Spleen (tissue), 11 donors: ENCODE data around the gene FOXD1. TPM values are rescaled to one million over a fixed set of nuclear protein-coding genes. Genes with fewer than 3 reads are reported as not detected.

Experiments
- DNase-seq: peaks from one replicate; pipeline ENCODE4 v3.0.0-alpha.2; 2020
- H3K27ac ChIP-seq, 8 donors: fragments of 200-600 bp; sonication (generic) in 7 of 8; 1 replicate in 4 of 8; 2 replicates in 4 of 8; pipeline versions ENCODE4 v1.5.0 to v1.8.0; 2016 to 2021; ENCODE audit warnings: inconsistent platforms in 4 of 8, mild to moderate bottlenecking in 4 of 8, moderate library complexity in 1 of 8
- H3K27me3 ChIP-seq, 7 donors: fragments of 200-600 bp; sonication (generic) in 6 of 7; replicated peaks in 1 of 7; 1 replicate in 4 of 7; 2 replicates in 3 of 7; pipeline versions ENCODE4 v1.5.0 to v1.8.0; 2016 to 2021; ENCODE audit warnings: inconsistent platforms in 3 of 7, mild to moderate bottlenecking in 1 of 7
- H3K36me3 ChIP-seq, 6 donors: fragments of 200-600 bp; sonication (generic) in 5 of 6; 1 replicate in 4 of 6; 2 replicates in 2 of 6; pipeline versions ENCODE4 v1.5.0 to v1.8.0; 2016 to 2021; ENCODE audit warnings: inconsistent platforms in 2 of 6
- H3K4me1 ChIP-seq, 6 donors: fragments of 200-600 bp; sonication (generic) in 5 of 6; 1 replicate in 3 of 6; 2 replicates in 3 of 6; pipeline versions ENCODE4 v1.5.0 to v1.8.0; 2016 to 2021; ENCODE audit warnings: inconsistent platforms in 3 of 6
- H3K4me3 ChIP-seq, 8 donors: fragments of 200-600 bp; sonication (generic) in 7 of 8; 1 replicate in 4 of 8; 2 replicates in 4 of 8; pipeline versions ENCODE4 v1.5.0 to v1.8.0; 2016 to 2021; ENCODE audit warnings: inconsistent platforms in 4 of 8, mild to moderate bottlenecking in 4 of 8, moderate library complexity in 2 of 8
- H3K9me3 ChIP-seq, 8 donors: fragments of 200-600 bp; sonication (generic) in 7 of 8; 1 replicate in 4 of 8; 2 replicates in 4 of 8; pipeline versions ENCODE4 v1.5.0 to v1.8.0; 2016 to 2021; ENCODE audit warnings: inconsistent platforms in 4 of 8
- CTCF ChIP-seq, 11 experiments: fragments of 200-600 bp in 7 of 11; fragments of 450-650 bp in 4 of 11; sonication (generic) in 4 of 11; IDR thresholded peaks in 8 of 11; conservative IDR thresholded peaks in 3 of 11; 1 replicate in 7 of 11; 2 replicates in 4 of 11; pipeline versions ENCODE4 v1.4.0 to v1.8.0; 2016 to 2021; ENCODE audit warnings: antibody characterized with exemption in 11 of 11, inconsistent platforms in 4 of 11, mild to moderate bottlenecking in 1 of 11
- POLR2A ChIP-seq, 3 donors: fragments of 450-650 bp; IDR thresholded peaks; one replicate each; pipeline ENCODE4 v1.5.1; 2017; ENCODE audit warnings: antibody characterized with exemption in 3 of 3, mild to moderate bottlenecking in 1 of 3
- POLR2AphosphoS5 ChIP-seq, 3 donors: sonication (generic); formaldehyde crosslinking; IDR thresholded peaks; one replicate each; pipeline ENCODE4 v1.5.1; 2017; ENCODE audit warnings: antibody characterized with exemption in 3 of 3
- WGBS, 5 donors: extraction: QIAGEN DNeasy Blood & Tissue Kit in 3 of 5; methylation state at CpG; one replicate each; pipeline versions ENCODE4 v1.1.5 to v1.1.7; 2013 to 2018; 5-methylcytosine and 5-hydroxymethylcytosine counted together
- intact Hi-C: fragments of 100-400 bp; cut with DNase I; formaldehyde crosslinking; loops from one replicate; pipeline ENCODE4 v1.15.0; 2023; ENCODE audit warnings: low total_unique reads
- polyA plus RNA-seq, 3 donors: library from polyadenylated mRNA; stranded (reverse); fragments of 200-250 nt; gene quantifications; one replicate each; pipeline ENCODE4 v1.2.1, GENCODE V29; 2013
- total RNA-seq, 7 donors: library from RNA; depleted of rRNA in 3 of 7; stranded (reverse); fragments of >200 nt in 3 of 7; fragmentation: NEBNext Ultra II Directional in 4 of 7; extraction: Animal tissue kit (Norgen Biotek cat#: 25700) in 4 of 7; gene quantifications; one replicate each; pipeline versions ENCODE4 v1.1.0 to v1.2.1, GENCODE V29; 2016 to 2021
- donor health status: healthy with polysubstance abuse.
- donor health status: DM: no; HTN: no; CAD: no; lungs with moderate emphysema.
- donor health status: DM: no; HTN: no; CAD: no.
- donor health status: Bipolar disorder and iron deficiency.
- donor health status: healthy.
- donor health status: DM: no; HTN: no; CAD: no.
- donor health status: DM: yes; HTN: yes; CAD: no.

Gene FOXD1
- total and polyA plus RNA-seq, 10 donors = 0.09 to 1.1 (median 0.37) TPM; not detected in 1

GRCh38 chr5:73451224-73452130 is 2.9 kb upstream of the FOXD1 start:
- DNase-seq = peak; percentile 92
- WGBS, 5 donors = 3 to 6% (median 4%) methylated on average over 28 to 70 of the region's 70 CpGs
- peaks cover 22 to 97% (median 78%) of the 10 kb centered on the region in 7 donors for H3K27me3 ChIP-seq
- H3K4me1 ChIP-seq = peaks cover 9 to 36% (median 28%) of the 10 kb centered on the region in 6 donors
- intact Hi-C loops = loop anchor here (10.0 kb wide), 3 partner anchors 157 to 367 kb away; no protein-coding TSS in a partner anchor
- H3K36me3 ChIP-seq = no peaks in the 10 kb centered on the region
- no peak overlapping the region for H3K27ac ChIP-seq
- peak in 2 of 3 donors; percentile 21 to 60 for TF ChIP-seq POLR2AphosphoS5 (IDR thresholded peaks at IDR 0.05)
- TF ChIP-seq CTCF (IDR thresholded peaks at IDR 0.05 in 8 of 11, conservative IDR thresholded peaks at IDR 0.05 in 3 of 11) = peak; percentile 34 to 90 (median 86)
- TF ChIP-seq POLR2A (IDR thresholded peaks at IDR 0.05) = no peak
- peaks cover 0 to 24% (median 0%) of the 10 kb centered on the region in 8 donors for H3K9me3 ChIP-seq
- peak overlapping the region in 3 of 8 donors; percentile 7 to 52 (median 13) for H3K4me3 ChIP-seq

DNA sequence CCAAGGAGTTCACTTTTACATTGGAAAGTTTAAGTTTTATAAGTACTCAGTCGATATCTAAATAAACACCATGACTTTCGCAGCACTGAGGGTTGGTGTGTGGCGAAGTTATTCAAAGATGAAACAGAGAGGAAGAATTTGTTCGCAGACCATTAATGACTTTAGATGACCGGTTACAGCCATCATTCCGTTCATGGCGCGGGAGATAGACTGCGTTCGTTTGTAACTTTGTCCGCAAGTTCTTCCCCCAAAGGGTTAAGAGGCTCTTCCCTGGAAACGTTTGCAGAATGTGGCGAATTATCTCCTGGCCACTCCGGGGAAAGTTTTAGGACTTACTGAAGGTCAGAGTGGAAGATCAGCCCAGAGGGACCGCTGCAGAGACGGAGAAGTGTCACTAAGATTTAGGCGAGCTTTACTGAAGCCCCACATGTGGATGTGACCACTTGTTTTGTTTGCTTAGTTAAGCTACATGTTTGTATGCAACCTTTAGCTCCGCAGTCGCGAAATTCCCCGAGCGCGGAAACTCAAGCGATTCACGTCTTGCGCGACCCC is 2.2 kb upstream of the FOXD1 start:
- WGBS, 5 donors = 10 to 17% (median 13%) methylated on average over 27 of the region's 27 CpGs
- Histone ChIP-seq H3K27me3 (peaks cover 22 to 97% (median 78%) of the 10 kb centered on the region in 7 donors), H3K9me3 (peaks cover 0 to 21% (median 0%) of the 10 kb centered on the region in 8 donors), H3K4me1 (peaks cover 9 to 38% (median 30%) of the 10 kb centered on the region in 6 donors), H3K27ac (no peak overlapping the region), H3K36me3 (no peaks in the 10 kb centered on the region), H3K4me3 (peak overlapping the region in 2 of 8 donors; percentile 7 to 52)
- TF ChIP-seq POLR2AphosphoS5 (IDR thresholded peaks at IDR 0.05) (no peak), CTCF (IDR thresholded peaks at IDR 0.05 in 8 of 11, conservative IDR thresholded peaks at IDR 0.05 in 3 of 11) (no peak), POLR2A (IDR thresholded peaks at IDR 0.05) (no peak)
- intact Hi-C loops = loop anchor here (10.0 kb wide), 3 partner anchors 156 to 366 kb away; no protein-coding TSS in a partner anchor
- DNase-seq = no peak

GRCh38 chr5:73450137-73450536 is 1.6 kb upstream of the FOXD1 start:
- H3K27ac ChIP-seq = no peak overlapping the region
- no peaks in the 10 kb centered on the region for H3K36me3 ChIP-seq
- H3K4me3 ChIP-seq = no peak overlapping the region
- intact Hi-C loops = loop anchor here (10.0 kb wide), 3 partner anchors 155 to 365 kb away; no protein-coding TSS in a partner anchor
- peaks cover 22 to 97% (median 79%) of the 10 kb centered on the region in 7 donors for H3K27me3 ChIP-seq
- H3K9me3 ChIP-seq = peaks cover 0 to 21% (median 0%) of the 10 kb centered on the region in 8 donors
- peaks cover 9 to 38% (median 30%) of the 10 kb centered on the region in 6 donors for H3K4me1 ChIP-seq
- TF ChIP-seq CTCF (IDR thresholded peaks at IDR 0.05 in 8 of 11, conservative IDR thresholded peaks at IDR 0.05 in 3 of 11) (no peak), POLR2AphosphoS5 (IDR thresholded peaks at IDR 0.05) (no peak), POLR2A (IDR thresholded peaks at IDR 0.05) (no peak)
- no peak for DNase-seq
- 7 to 14% (median 10%) methylated on average over 7 of the region's 7 CpGs for WGBS, 5 donors
